Brain microvascular endothelial cell (primary cell): ENCODE results near the gene GH2.
A peak's percentile ranks its signal among the peaks of the same experiment; 100 is the strongest.
"Not testable (repeated sequence)": the region's sequence is repeated elsewhere in the genome, so short reads cannot be mapped to it uniquely, and the experiment has no call there.

Source experiments
- DNase-seq: peaks from one replicate; pipeline ENCODE4 v3.0.0-alpha.2; 2020
- H3K27ac ChIP-seq: fragments of 250-450 bp; sonication (Bioruptor Pico); 2 replicates; pipeline ENCODE4 v1.5.1; 2020; ENCODE audit warnings: mild to moderate bottlenecking, moderate library complexity
- H3K27me3 ChIP-seq: fragments of 250-450 bp; sonication (Bioruptor Pico); replicated peaks from 2 replicates; pipeline ENCODE4 v1.5.1; 2020; ENCODE audit warnings: mild to moderate bottlenecking
- H3K36me3 ChIP-seq: fragments of 250-450 bp; sonication (Bioruptor Pico); replicated peaks from 2 replicates; pipeline ENCODE4 v1.5.1; 2020; ENCODE audit warnings: mild to moderate bottlenecking
- H3K4me3 ChIP-seq: 2 replicates; pipeline ENCODE4 v1.5.1; 2011; ENCODE audit warnings: low read depth, mild to moderate bottlenecking, control low read depth, low read length, moderate library complexity
- in situ Hi-C: cut with HindIII; loops from 2 replicates; pipeline ENCODE4 v1.10.0; 2017; ENCODE audit warnings: low sequenced_read_pairs, low pct_ligation_motif_present
- TF ChIP-seq, protein P1 (sequence below): IDR thresholded peaks from 2 replicates; pipeline ENCODE4 v1.5.1; 2011; ENCODE audit warnings: low read depth, mild to moderate bottlenecking, moderate library complexity, low read length, control low read depth, inconsistent platforms; ENCODE audit errors: missing control alignments

The GH2 gene

DNA sequence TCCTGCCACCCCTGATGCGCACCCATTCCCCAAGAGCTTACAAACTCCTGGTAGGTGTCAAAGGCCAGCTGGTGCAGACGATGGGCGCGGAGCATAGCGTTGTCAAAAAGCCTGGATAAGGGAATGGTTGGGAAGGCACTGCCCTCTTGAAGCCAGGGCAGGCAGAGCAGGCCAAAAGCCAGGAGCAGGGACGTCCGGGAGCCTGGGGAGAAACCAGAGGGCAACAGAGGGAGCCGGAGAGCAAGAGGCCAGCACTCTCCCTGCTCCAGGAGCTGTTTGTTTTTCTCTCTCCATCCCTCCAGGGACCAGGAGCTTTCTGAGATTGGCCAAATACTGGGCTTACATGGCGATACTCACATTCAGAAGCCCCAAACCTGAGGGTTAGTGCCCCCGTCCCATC is 36.6 kb upstream of the GH2 start:
- in situ Hi-C loops = no loop called here
- peaks cover 3% of the 10 kb centered on the region for H3K27me3 ChIP-seq
- no peak for DNase-seq
- no peak overlapping the region for H3K4me3 ChIP-seq
- TF ChIP-seq, protein P1, sequence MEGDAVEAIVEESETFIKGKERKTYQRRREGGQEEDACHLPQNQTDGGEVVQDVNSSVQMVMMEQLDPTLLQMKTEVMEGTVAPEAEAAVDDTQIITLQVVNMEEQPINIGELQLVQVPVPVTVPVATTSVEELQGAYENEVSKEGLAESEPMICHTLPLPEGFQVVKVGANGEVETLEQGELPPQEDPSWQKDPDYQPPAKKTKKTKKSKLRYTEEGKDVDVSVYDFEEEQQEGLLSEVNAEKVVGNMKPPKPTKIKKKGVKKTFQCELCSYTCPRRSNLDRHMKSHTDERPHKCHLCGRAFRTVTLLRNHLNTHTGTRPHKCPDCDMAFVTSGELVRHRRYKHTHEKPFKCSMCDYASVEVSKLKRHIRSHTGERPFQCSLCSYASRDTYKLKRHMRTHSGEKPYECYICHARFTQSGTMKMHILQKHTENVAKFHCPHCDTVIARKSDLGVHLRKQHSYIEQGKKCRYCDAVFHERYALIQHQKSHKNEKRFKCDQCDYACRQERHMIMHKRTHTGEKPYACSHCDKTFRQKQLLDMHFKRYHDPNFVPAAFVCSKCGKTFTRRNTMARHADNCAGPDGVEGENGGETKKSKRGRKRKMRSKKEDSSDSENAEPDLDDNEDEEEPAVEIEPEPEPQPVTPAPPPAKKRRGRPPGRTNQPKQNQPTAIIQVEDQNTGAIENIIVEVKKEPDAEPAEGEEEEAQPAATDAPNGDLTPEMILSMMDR = peak; percentile 4
- H3K27ac ChIP-seq = no peak overlapping the region
- H3K36me3 ChIP-seq = no peaks in the 10 kb centered on the region

DNA sequence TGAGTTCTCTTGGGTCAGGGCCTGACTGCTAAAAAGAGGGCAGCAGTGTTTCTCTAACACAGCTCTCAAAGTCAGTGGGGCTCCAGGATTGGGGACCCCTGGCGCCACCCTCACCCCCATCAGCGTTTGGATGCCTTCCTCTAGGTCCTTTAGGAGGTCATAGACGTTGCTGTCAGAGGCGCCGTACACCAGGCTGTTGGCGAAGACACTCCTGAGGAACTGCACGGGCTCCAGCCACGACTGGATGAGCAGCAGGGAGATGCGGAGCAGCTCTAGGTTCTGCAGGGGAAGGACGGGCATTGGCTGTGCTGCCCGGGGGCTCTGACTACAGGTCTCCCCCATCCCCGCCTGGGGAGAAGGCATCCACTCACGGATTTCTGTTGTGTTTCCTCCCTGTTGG is 35.9 kb upstream of the GH2 start:
- in situ Hi-C loops = no loop called here
- TF ChIP-seq, protein P1 = no peak
- no peak for DNase-seq
- Histone ChIP-seq H3K27me3 (peaks cover 3% of the 10 kb centered on the region), H3K27ac (no peak overlapping the region), H3K36me3 (no peaks in the 10 kb centered on the region), H3K4me3 (no peak overlapping the region)

DNA sequence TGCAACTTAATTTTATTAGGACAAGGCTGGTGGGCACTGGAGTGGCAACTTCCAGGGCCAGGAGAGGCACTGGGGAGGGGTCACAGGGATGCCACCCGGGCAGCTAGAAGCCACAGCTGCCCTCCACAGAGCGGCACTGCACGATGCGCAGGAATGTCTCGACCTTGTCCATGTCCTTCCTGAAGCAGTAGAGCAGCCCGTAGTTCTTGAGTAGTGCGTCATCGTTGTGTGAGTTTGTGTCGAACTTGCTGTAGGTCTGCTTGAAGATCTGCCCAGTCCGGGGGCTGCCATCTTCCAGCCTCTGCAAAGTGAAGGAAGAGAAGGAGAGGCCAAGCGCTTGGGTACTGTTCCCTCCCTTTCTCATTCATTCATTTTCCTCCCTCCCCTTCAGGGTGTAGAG is 35.5 kb upstream of the GH2 start:
- H3K27me3 ChIP-seq, H3K36me3 ChIP-seq, H3K27ac ChIP-seq, H3K4me3 ChIP-seq, DNase-seq, in situ Hi-C loops: not testable (repeated sequence)

DNA sequence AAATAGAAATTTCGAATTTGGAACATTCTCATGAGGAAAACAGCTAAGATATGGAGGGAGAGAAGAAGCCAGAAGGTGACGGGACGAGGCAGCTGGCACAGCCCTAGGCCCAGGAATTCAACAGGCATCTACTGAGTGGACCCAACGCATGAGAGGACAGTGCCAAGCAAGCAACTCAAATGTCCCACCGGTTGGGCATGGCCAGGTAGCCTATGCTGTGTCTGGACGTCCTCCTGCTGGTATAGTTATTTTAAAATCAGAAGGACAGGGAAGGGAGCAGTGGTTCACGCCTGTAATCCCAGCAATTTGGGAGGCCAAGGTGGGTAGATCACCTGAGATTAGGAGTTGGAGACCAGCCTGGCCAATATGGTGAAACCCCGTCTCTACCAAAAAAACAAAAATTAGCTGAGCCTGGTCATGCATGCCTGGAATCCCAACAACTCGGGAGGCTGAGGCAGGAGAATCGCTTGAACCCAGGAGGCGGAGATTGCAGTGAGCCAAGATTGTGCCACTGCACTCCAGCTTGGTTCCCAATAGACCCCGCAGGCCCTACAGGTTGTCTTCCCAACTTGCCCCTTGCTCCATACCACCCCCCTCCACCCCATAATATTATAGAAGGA is 34.9 kb upstream of the GH2 start:
- peaks cover 3% of the 10 kb centered on the region for H3K27me3 ChIP-seq
- H3K4me3 ChIP-seq = no peak overlapping the region
- TF ChIP-seq, protein P1 = no peak
- H3K36me3 ChIP-seq = no peaks in the 10 kb centered on the region
- in situ Hi-C loops = no loop called here
- DNase-seq = no peak
- H3K27ac ChIP-seq = no peak overlapping the region

DNA sequence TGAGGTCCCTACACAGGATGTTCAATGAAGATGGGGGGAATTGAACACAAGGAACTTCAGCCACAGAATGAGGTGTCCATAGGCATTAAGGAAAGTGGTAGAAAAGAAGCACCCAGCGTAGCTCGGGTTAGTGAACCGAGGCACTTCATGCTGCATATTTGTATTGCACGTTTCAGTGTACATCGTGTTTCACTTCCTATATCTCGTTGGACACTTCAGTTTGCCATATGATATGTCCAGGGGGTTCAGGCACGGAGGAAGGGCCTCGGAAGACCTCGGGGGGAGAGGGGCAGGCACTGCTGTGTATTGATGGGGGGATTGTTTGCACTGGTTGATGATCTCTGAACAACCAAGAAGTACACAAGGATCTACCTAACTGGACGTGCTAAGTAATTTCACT is 34.0 kb upstream of the GH2 start:
- H3K4me3 ChIP-seq, in situ Hi-C loops, H3K36me3 ChIP-seq, H3K27me3 ChIP-seq, DNase-seq, H3K27ac ChIP-seq: not testable (repeated sequence)

DNA sequence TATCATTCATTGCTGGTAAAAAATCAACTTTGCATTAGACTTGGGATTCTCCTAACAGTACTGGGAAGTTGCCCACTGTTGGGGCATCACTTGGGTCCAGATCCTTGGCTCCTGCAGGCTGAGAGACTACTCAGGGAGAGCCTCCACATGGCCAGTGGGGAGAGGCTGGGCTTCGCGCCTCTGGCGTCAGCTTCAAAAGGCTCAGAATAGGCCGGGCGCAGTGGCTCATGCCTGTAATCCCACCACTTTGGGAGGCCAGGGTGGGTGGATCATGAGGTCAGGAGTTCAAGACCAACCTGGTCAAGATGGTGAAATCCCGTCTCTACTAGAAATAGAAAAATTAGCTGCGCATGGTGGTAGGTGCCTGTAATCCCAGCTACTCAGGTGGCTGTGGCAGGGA is 32.7 kb upstream of the GH2 start:
- Histone ChIP-seq H3K27me3 (peaks cover 9% of the 10 kb centered on the region), H3K4me3 (no peak overlapping the region), H3K27ac (no peak overlapping the region), H3K36me3 (no peaks in the 10 kb centered on the region)
- no peak for DNase-seq
- TF ChIP-seq, protein P1 = no peak
- in situ Hi-C loops = no loop called here

DNA sequence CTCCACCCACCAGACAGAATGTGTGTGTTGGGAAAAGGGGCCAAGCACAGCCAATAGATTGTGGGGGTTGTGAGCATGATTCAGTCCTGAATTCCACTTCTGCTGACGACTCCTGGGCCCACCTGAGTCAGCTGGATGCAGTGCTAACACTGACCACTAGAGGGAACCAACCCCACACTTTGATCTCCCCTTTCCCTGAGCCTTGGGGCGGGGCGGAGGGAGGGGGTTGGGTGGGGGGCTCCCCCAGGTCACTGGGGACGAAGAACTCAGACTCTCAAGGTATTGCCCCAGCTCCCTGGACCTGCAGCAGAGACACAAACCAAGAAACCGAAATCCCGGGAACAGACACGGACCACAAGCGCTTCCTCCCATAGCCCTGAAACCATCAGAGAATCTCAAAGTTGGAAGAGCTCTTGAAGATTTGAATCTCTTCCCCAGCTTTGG is 29.9 kb upstream of the GH2 start:
- H3K4me3 ChIP-seq = no peak overlapping the region
- peak; percentile 24 for DNase-seq
- no peaks in the 10 kb centered on the region for H3K36me3 ChIP-seq
- peaks cover 6% of the 10 kb centered on the region for H3K27me3 ChIP-seq
- no peak overlapping the region for H3K27ac ChIP-seq
- TF ChIP-seq, protein P1 = peak; percentile 76
- in situ Hi-C loops = no loop called here
